Non-pigmented ciliary epithelial cell (primary cell): ENCODE results near the gene MSLN.

Source experiments
- DNase-seq: peaks from one replicate; pipeline ENCODE4 v3.0.0-alpha.2; 2010; ENCODE audit warnings: low read depth

MSLN gene

DNA sequence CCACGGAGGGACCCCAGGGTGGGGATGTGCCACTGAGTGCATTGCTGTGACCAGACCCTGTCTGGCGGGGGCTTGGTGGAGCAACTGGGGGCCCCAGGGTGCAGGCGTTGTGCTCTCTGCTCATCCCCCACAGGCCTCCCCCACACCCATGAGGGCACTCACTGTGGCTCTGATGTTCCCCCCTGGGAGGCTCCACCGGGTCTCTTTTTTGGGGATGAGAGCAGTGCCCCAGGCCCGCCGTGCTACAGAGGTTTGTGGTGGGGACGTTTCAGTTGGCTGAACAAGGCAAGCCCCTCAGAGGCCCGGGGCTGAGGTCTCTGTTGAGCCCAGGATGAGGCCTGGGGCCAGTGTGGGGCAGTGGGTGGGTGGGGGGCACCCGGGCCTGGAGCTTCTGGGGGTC lies 36.8 kb upstream of the MSLN start:
- DNase-seq, result no peak

DNA sequence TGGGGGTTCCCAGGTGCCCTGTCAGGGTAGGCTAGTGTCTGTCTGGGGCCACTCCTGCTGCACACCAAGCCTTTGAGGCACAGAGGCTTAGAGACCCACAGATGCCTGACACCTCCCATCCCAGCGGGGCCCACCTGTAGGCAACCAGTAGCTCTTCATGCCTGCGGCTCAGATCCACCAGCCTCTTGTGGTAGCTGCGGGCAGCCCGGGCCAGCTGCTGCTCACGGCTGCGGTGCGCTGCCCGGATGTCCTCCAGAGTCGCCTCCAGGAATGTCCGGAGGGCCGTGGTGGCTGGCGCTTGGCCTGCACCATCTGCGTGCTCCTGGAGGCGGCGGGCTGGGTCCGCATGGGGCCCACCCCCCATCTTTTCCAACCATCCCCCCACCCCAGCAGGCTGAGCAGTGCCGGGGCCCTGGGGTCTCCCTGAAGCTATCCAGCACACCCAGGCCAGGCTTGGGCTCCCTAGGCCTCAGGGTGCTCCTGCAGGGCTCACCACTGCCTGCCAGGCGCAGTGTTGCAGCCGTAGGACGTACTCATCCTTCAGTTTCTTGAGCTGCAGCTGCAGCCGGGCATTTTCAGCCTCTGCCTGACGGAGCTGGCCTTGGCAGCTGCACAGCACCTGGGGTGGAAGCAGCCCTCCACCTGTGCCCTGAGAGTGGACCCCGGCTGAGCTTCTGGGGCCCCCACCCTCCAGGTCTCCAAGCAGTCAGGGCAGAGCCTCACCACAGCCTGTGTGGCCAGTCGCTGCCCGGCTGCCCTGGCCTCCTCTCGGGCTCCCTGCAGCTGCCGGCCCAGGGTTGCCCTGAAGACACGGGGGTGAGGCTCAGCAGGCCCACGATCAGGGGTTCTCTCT lies 36.1 kb upstream of the MSLN start:
- DNase-seq, result no peak

DNA sequence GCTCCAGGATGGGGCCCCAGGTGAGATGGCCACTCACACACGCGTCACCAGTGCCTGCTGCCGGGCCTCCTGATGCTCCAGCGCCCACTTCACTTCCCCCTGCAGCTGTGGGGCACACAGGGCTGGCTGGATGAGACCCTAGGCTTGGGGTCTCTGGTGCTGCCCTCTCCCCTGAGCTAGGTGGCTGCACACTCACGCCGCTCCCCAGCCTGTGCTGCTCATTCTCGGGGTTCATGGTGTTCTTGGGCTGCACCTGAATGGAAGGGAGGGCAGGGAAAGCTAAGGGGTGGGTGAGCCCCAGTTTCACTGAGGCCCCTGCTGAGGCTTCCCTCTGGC lies 35.5 kb upstream of the MSLN start:
- no peak for DNase-seq

DNA sequence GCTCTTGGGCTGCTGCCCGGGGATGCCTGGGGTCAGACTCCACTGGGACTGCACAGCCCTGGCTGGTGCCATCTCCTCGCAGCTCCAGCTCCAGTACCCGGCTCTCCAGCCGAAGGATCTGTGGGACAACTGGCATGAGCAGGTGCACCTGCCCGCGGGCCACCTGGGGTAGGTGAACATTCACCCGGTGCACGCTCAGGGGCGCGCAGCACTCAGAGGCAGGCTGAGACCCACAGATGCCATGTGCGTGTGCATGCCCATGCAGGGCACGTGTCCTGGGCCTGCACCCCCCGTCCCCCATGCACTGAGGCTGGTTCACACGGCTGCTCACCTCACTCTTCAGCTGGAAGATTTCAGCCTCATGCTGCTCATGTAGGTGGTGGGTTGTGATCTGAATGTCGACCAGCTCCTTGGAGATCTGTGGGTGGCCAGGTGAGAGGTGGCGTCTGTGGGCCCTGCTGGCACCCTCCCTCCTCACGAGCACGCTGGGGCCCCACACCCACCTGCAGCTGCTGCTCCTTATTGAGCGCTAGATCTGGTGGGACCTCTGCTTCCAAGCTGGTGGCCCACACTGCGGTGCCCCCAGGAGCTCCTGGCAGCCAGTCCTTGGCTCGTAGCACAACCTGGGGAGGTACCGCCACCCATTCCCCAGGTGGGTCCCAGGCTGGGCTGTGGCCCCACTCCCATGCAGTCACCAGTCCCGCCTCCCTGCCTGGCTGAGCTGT lies 34.9 kb upstream of the MSLN start:
- DNase-seq, result no peak

DNA sequence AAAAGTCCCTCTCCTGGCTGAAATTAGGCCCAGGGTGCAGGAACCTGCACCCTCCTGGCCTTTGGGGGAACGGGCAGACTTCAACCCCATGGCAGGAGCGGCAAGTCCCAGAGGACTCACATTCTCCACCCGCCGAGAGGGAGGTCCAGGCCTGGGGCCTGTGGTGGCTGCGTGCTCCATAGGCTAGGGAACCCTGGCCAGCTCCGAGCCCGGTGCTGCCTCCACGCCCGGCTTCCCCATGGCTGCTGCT lies 34.4 kb upstream of the MSLN start:
- no peak for DNase-seq

DNA sequence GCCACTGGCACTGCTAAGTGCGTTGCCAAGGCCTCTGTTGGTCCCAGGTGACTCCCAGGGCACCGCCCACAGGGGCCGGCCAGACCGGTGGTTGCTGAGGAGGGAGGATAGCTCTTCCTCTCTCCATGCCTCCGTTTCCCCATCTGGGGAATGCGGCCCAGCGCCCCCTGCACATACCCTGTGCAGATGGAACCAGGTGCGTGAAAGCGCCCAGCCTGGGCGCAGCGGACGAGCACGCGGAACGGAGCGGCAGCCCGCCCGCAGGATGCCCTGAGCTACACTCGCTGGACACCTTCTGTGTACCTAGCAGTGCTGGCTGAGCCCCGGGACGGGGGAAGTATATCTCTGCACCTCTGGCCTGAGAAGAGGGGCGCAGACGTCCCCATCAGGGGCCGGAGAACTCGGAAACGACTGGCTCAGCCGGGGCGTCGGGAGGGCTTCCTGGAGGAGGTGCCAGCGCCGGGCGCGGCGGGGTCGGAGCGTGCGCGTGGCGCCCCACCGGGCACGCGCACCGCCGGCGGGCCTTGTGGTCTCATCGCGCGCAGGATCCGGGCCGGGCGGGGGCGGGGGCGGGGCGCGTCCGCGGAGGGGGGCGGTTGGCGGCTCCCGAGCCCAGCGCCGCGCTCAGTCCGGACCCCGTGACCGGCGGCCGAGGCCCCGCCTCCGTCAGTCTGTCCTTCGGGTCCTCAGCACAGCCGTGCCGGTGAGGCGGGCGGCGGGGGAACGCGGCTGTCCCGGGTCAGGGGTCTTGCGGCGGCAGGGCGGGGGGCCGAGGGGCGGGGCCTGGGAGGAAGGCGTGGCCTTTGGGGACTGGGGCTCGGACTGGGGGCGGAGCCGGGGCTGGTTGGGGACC lies 33.9 kb upstream of the MSLN start, which contains the start of the genes CCDC78 and HAGHL:
CCDC78 (minus strand) TSS at position 6 of the 853 bp plus-strand sequence. CDS start 76 bp downstream, outside the sequence.
HAGHL (plus strand) TSS at position 669 of the 853 bp plus-strand sequence. CDS start 404 bp downstream, outside the sequence.
- DNase-seq, result no peak

DNA sequence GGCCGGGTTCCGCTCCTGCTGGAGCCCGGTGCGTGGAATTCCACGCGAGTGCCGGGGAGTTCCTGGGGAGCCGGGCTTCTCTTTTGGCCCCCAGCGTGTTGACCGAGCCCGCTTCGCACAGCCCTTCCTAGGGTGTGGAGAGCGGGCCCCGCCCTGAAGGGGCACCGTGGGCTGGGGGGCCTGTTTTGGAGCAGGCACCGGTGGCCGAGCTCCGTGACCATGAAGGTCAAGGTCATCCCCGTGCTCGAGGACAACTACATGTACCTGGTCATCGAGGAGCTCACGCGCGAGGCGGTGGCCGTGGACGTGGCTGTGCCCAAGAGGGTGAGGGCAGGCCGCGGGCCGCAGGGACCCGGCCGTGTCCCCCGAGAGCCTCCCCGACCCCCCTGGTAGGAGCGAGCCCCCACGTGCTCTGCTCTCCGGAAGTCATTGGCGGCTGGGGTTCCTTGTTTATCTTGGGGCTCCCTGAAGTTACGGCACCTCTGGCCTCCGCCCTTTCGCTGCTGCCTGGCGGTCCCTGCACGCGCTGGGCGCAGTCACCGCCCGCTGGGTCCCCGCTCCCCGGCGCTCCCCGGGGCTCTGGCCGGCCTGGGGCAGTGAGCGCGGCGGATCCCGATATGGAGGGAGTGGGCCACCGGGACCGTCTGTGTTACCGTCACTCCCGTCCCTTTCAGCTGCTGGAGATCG lies 33.1 kb upstream of the MSLN start:
- DNase-seq, result no peak

DNA sequence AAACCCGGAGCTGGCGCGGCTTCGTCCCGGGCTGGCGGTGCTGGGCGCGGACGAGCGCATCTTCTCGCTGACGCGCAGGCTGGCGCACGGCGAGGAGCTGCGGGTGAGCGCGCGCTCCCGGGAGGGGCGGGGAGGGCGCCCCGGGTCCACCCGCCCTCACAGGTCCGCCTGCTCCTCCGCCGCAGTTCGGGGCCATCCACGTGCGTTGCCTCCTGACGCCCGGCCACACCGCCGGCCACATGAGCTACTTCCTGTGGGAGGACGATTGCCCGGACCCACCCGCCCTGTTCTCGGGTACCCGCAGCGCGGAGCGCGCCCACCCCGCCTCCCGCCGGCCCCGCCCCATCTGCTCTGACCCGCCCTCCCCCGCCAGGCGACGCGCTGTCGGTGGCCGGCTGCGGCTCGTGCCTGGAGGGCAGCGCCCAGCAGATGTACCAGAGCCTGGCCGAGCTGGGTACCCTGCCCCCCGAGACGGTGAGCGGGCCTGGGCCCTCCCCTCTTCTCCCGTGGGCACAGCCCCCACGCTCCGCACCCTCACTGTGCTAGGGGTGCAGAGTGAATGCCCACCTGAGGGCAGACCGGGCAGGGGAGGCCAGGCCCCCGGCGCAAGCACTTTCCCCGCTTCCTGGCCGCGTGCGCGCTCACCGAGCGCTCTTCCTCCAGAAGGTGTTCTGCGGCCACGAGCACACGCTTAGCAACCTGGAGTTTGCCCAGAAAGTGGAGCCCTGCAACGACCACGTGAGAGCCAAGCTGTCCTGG lies 32.2 kb upstream of the MSLN start:
- DNase-seq, result no peak

DNA sequence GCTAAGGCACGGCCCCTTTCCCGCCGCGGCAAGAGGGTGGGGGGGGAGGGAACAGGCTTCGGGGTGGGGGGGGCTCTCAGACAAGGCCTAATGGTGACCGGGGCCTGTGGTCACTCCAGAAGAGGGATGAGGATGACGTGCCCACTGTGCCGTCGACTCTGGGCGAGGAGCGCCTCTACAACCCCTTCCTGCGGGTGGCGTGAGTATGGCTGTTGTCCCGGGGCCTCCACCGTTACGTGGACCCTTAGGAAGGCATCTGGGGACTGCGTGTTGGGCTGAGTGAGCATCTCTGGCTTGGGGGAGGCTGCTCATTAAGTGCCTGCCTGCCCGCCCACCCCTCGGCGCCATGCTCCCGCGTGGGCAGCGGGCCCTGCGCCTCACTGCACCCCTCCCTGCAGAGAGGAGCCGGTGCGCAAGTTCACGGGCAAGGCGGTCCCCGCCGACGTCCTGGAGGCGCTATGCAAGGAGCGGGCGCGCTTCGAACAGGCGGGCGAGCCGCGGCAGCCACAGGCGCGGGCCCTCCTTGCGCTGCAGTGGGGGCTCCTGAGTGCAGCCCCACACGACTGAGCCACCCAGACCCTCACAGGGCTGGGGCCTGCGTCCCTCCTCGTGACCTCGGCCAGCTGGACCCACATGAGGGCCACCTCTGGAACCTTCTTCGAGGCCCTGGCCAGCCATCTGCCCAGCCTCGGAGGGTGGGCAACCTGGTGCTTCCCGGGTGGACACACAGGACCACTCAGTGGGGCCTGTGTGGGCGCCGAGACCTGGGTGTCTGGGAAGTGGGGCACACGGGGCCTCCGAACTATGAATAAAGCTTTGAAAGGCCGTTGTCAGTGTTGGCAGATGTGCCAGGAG lies 31.4 kb upstream of the MSLN start:
- DNase-seq, result no peak

DNA sequence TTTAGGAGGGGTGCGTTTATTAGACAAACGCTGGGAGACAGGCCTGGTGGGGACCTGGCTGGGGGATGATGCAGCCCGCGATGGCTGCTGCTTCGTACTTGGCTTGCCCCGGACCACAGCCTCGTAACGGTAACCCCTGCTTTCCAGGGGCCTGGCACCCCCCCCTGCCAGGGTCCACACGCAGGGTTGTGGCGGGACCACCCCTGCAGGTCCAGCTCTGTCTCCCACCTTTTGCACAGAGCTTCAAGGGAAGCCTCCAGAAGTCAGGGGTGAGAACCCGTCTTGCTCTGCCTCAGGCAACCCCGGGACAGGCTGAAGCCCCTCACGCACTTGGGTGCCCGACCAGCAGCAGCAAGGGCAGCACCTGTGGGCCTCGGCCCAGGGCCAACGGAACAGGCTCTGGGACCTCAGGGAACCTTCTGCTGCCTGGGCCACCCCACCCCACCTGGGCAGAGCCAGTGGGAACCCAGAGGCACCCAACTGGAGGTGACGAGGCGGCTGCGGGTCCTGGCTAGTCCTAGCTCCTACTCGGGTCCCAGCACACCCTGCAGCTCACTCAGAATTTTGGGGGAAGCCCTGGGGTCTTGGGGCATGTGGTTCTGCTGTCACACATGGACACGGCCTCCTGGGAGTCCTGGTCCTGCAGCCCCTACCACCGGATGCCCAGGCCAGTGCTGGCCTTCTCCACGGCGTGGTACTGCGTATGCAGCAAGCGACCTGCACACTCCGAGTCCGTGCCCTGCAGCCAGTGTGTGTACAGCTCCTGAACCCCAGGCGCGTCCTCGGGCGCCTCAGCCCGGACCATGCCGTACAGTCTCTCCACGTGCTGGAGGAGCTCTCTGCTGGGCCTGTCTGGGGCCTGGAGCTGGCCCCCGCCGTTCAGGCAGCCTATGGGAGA lies 30.5 kb upstream of the MSLN start:
- DNase-seq, result no peak

DNA sequence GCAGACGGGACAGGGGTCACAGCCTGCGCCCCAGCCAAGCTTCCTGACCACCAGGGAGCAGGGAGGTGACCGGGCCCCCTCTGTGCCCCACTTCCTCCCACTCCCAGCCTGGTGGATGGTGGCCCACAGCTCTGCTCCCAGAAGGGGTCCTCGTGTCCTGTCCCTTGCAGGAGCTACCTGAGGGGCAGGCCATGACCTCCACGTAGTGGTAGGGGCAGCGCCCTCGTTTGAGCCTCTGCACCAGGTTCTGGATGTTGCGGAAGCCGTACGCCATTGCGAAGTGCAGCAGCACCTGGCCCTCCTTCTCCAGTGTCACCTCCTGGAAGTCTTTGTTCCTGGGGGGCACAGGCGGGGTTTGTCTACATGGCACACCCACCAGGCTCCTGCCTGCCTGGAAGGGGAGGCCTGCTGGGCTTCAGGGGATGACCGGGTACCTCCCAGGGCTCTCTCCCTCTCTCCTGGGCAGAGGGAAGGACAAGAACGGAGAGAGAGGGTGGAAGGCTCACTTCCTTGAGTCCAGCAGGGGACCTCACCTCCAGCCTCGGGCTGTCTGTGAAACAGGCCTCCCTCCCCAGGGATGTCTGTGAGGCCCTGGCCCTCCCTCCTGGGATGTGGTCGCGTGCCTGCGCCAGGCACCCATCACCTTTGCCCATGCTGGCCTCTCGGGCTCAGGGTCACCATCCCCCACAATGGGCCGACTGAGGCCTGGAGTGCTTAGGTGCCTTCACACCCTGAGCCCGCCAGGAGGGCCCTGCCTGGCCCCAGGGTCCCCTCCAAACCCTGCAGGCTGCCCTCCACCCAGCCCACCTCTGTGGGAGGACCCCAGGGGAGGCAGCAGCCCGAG lies 29.6 kb upstream of the MSLN start:
- no peak for DNase-seq

DNA sequence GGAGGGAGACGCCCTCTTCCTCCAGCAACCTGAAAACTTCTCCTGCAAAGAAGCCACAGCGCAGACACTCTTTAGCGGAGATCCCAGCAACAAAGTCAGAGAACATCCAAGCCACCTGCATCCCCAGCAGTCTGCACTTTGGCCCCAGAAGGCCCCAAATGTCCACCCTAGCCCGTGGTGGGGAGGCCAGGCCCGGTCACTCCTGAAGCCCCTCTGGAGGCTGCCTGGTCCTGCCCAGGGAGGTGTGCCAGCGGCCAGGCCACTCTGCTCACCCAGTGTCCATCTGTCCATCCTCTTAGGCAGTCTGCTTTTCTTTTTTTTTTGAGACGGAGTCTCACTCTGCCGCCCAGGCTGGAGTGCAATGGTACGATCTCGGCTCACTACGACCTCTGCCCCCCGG lies 28.2 kb upstream of the MSLN start:
- DNase-seq, result no peak

DNA sequence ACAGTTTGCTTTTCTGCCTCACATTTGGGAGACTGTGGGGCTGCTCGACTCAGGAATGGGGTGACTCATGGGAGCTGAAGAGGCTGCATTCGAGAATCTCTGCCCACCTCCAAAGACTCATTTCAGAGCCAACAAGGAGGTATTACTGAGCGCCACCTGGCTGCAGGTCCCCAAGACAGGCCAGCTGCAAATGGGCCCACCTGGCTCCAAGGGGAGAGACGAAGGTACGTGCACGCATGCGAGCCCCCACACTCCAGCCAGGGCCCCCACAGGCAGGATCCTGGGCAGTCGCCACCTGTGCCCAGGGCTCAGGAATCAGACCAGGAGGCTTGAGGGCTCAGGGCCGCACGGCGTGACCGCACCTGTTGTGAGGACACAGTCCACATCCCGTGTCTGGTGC lies 27.6 kb upstream of the MSLN start:
- no peak for DNase-seq

DNA sequence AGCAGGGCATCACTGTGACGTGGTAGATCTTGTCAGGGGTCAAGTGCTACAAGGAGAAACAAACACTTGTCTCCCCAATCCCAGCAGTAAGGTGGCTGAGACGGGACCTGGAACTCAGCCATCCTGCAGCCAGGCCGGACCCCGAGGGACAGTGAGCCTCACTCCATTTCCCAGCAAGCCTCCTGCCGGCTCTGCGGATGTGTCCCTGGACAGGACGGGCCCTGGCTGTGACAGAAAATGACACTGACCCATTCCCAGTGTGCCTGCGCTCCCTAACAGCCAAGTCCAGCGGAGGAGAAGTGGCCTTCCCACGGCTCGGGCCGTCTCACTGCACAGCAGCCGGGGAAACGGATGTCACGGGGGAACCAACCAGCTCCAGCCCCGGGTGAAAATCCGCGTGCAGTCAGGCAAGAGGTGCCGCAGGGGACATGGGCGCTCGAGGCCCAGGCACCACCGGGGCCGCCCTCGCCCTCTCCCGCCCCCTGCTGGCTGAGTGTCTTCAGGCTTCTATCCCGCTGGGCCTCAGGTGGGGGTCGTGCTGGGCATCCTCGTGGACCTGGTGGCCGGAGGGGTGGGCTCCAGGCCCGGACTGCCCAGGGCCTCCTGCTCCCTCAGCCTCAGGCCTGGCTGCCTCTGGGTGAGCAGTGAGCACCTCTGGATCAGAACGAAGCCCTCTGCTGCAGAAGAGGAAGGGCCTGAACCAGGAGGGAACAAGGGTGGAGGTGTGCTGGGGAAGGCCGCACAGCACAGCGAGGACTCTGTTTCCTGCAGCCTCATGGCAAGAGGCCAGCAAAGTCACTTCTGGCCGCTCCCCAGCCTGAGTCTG lies 26.9 kb upstream of the MSLN start:
- no peak for DNase-seq

DNA sequence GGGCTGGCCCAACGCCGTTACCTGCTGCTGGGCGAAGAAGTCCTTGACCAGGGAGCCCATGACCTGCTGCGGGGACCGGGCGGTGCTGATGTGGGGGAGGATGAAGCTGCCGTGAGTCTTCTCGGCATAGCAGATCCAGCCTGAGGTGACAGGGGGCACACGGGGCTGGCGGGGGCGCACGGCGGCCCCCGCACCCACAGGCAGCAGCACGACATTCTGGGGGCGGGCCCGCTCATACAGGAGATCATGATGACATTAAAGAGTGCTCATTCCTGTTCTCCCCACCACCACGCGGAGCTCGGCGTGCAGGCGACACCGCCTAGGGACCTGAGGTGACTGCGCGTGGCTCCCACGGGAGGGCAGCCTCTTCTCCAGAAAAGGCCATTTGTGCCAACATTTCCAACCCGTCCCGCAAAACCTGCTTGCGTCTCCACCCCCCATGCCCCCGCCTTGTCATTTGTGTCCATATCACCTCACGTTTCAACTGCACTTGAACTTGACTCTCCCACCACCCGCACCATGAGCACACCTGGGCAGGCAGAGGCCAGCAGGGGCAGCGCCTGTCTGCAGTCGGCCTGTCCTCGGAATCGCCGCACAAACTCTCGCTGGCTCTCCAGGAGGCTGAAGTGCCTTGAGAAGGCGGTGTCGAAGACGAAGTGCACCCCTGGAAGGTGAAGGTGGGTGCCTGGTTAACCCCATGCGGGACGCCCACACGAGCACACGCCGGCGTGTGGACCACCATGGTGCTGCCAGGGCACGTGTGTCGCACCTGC lies 26.1 kb upstream of the MSLN start:
- no peak for DNase-seq

DNA sequence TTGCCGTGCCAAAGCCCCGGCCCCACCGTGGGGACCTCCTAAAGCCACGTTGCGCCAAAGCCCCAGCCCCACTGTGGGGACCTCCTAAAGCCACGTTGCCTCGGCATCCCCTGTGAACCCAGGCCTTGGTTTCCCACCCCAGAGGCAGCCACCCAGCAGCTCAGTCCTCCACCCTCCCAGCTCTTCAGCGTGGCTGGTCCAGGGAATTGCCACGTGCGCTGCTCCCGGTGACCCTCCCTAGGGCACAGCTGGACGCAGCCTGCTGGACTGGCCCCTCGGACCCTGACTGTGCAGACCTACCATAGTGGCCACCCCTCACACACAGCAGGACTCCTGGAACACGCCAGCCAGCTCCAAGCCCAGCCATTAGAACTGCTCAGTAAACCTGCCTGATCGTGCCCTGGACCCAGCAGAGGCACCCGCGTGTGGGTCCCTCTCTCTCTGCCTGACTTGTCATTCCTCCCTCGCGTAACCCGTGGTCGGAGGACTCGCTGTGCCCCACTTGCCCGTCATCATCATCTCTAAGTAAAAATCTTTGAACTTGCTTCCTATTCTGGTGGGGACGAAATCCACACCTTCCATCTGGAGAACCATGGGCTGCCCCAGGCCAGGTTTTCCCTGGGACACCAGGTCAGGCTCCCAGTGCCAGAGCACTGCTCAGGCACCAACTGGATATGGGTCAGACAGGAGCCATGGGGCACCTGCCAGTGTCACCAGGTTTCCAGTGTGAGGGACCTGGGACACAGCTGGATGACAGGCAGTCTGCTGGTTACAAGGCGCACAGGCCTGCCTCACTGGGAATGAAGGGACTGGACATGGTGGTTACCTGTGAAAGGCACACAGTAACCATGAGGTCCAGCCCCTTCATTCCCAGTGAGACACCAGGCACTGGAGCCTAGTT lies 25.3 kb upstream of the MSLN start:
- DNase-seq, result no peak
